GM21717 (cell line): ENCODE results near the gene ATAD3B.
"Not testable (repeated sequence)": the region's sequence is repeated elsewhere in the genome, so short reads cannot be mapped to it uniquely, and the experiment has no call there.

Source experiments
- ATAC-seq: cut with Tn5 transposase; IDR thresholded peaks from one replicate; pipeline ENCODE4 v1.9.1; 2021; ENCODE audit warnings: mild to moderate bottlenecking, moderate library complexity; ENCODE audit not compliant: unreplicated experiment

Gene ATAD3B

DNA sequence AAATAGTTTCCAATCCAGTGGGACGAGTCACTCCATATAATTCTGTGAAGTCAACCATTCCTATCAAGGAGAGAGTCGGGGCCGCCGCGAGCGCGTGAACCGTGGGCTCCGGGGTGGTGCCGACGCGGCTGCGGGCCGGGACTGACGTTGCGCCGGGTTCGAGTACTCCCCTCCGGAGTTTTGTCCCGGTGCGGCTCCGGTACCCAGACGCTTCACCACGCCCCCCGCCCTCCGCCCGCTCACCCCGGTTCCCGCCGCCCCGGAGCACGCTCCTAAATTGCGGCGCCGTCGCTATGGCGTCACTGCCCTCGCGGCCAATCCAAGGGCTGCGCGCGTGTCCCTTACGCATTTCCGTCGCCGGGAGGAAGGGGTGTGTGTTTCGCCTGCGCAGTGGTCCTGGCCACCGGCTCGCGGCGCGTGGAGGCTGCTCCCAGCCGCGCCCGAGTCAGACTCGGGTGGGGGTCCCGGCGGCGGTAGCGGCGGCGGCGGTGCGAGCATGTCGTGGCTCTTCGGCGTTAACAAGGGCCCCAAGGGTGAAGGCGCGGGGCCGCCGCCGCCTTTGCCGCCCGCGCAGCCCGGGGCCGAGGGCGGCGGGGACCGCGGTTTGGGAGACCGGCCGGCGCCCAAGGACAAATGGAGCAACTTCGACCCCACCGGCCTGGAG is at the start of gene ATAD3B:
ATAD3B (plus strand) TSS at position 377 of the 664 bp plus-strand sequence; CDS start at position 497, 120 bp downstream.
- peak; percentile 74 for ATAC-seq

- no peak for ATAC-seq
These were observed 49.6 kb upstream of the ATAD3B start for GRCh38 chr1:1421907-1422464.

DNA sequence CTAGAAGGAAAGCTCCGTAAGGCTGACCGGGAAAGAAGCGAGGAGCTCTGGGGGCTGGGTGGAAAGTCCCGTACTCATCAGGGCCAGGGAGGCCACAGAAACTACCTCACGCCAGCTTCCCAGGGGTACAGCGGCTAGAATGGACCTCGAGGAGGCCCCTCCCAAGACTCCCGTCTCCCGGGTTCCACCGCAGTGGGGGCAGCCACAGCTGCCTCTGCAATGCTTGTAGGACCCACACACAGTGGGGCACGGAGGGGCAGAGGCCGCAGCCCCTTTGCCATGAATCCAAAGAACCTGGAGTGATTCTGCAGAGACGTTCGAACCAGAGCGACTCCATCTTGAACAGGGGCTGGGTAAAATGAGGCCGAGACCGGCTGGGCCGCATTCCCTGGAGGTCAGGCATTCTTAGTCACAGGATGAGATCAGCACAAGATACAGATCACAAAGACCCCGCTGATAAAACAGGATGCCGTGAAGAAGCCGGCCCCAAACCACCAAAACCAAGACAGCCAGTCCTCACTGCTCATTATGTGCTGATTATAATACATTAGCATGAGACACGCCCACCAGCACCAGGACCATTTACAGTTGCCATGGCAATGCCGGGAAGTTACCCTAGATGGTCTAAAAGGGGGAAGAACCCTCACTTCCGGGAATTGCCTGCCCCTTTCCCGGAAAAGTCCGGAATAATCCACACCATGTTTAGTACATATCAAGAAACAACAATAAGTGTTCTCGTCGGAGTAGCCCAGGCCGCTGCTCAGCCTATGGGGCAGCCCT is 48.9 kb upstream of the ATAD3B start:
- ATAC-seq, result no peak

- no peak for ATAC-seq
These were observed 48.3 kb upstream of the ATAD3B start for GRCh38 chr1:1423245-1423597.

DNA sequence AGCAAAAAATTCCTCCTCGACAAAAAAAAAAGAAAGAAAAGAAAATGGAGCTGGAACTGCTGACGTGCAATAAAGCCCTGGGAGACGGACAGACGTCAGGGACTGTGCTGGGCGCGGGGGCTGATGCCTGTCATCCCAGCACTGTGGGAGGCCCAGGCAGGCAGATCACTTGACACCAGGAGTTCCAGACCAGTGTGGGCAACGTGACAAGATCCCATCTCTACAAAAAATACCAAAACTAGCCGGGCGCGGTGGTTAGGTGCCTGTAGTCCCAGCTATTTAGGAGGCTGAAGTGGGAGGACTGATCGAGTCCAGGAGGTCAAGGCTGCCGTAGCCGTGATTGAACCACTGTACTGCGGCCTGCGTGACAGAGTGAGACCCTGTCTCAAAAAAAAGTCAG is 46.9 kb upstream of the ATAD3B start:
- no peak for ATAC-seq

GRCh38 chr1:1425426-1425752 is 46.2 kb upstream of the ATAD3B start:
- ATAC-seq, result no peak

DNA sequence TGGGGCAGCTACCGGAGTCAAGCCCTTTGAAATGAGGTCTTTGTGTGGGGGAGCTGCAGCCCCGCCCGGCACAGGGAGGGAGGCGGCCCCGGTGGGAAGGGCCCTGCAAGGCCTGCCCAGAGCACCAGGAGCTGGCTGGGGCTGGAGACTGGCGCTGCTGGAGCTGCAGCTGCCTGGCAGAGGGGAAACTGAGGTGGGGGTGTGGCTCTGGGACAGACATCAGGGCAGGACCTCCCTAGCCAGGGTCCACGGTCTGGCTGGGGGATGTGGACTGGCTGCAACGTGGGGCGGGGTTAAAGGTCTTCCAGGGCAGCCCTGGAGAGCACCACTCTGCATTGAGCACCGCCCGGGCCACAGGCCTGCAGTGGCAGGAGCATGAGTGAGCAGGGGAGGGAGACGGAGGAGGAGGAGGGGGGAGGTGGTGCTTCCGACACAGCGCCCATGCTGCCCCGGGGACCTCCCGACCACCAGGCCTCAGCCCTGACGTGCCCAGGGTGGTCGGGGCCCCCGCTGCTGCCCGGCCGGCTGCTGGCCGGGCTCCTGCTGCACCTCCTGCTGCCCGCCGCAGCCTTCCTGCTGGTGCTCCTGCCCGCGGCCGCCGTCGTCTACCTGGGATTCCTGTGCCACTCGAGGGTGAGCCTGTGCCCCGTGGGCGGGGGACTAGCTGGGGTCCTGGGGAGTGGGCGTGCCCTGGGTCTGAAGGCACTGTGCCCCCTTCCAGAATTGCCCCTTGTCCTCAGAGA is 45.6 kb upstream of the ATAD3B start:
- ATAC-seq, result no peak

DNA sequence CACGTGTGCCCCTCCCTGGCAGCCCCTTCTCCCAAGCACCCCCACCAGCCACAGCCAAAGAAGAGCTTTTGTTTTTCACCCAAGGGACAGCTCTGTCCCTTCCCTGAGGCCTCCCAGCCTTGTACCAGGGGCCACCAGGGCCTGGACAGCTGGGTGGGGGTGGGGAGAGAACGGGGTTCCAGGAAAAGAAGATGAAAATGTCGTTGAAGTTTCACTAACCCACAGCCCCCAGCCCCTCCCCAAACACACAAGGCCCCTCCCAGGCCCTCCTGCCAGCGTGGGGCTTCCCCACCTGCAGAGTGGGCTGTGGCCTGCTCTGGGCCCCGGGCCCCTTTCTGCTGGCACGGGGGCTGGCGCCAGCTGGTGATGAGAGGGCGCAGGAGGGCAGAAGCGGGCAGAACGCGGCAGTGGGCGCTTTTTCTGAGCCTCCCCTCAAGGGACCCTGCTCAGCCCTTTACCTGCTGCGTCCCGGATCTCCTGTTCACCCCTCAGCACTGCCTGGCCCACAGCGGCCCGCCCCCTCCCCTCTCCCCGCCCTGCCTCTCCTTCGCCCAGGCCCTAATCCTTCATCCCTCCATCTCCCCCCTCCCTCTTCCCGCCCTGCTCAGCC is 45.0 kb upstream of the ATAD3B start:
- ATAC-seq, result no peak

DNA sequence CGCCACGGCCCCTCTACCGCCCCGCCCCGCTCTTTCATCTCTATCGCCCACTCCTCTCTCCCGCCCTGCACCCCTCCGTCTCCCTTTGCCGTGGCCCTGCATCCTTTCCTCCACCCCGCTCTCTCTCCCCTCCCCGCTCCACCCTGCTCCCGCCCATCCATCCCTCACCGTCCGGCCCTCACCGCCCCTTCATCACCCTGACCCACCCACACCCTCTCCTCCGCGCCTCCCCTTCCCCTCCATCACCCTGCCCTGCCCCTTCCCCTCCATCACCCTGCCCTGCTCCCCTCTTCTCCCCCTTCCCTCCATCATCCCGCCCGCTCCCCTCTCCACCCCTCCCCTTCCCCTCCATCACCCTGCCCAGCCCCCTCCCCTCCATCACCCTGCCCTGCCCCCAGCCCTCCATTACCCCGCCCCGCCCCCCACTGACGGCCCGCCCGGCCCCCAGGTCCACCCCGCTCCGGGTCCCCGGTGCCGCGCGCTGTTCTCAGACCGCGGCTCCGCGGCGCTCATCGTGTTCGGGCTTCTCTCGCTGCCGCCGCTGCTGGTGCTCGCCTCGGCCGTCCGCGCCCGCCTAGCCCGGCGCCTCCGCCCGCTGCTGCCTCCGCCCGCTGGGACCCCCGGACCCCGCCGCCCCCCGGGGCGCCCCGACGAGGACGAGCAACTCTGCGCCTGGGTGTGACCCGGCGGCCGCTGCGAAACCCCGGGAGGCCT is 44.3 kb upstream of the ATAD3B start:
- no peak for ATAC-seq

- ATAC-seq, result no peak
These were observed 43.8 kb upstream of the ATAD3B start for GRCh38 chr1:1427820-1428148.

- no peak for ATAC-seq
These were observed 43.4 kb upstream of the ATAD3B start for GRCh38 chr1:1428174-1428573.

GRCh38 chr1:1428967-1429366 is 42.6 kb upstream of the ATAD3B start:
- not testable (repeated sequence) for ATAC-seq

GRCh38 chr1:1429671-1430073 is 41.9 kb upstream of the ATAD3B start:
- ATAC-seq, result no peak

DNA sequence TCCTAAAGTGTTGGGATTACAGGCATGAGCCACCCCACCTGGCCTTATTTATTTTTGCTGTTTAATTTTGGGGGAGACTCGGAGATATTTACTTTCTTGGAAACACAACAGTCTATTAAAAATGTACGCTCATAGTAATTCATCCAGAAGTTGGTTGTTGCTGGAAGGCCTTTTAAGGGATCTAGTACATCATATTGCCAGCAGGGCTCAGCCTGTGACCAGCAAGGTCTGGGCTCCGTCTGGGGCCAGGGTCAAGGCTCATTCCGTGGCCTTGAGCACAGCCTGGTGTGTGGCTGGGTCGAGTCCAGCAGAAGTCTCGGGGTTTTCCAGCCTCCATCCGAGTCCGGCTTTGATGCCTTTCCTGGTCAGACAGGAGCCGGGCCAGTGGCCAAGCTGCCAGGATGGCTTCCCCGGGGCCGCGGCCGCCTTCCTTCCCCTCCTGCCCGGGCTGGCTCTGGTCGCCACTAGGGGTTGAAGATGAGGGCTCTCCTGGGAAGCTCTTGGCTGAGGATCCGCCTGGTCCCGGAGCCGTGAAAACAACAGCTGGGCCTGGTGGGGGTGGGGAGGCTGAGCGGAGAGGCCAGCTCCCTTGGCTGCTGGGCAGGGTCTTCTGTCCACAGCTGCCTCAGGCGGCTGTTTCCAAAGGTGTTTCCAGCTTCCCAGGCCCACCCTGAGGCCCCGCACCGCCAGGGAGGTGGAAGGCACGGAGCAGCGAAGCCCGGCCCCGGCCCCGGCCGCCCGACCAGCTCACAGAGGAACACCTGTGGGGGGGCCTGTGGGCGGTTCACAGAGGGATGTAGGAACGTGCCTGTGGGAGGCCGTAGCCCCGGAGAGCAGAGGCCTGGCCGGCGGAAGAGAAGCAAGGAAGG is 41.2 kb upstream of the ATAD3B start:
- no peak for ATAC-seq

DNA sequence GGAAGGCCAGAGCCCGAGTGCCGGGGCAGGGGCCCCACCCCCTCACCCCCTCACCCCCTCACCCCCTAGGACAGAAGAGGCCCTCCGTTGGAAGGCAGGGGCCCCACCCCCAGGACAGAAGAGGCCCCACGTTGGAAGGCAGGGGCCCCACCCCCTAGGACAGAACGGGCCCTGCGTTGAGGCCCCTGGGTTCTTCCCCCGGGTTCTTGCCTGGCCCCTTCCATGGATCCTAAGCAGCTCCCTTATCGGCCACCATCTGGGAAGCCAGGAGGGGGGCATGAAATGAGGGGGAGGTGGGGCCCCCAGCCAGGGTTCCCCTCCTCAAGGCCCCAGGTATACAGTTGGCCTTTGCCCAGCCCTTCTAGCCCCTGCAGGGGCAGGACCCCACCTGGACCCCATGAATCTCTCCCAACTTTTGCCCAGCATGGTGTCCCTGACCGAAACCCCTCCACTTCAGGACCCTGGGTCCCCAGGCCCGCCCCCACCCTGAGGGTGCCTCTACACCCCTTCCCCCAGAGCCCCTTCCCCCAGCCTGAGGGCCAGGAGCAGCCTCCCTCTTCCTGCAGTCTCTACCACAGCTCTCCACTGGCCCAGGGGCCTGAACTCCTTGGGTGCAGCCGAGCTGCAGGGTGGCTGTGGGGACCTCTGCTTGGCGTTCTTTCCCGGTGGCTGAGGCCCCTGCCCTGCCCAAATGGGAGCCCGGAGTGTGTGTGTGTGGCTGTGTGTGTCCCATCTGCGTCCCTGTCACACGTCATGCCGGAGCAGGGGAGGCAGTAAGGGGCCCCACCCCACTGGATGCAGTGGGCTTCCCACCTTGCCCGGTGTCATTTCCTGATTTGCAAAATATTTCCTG is 40.3 kb upstream of the ATAD3B start:
- no peak for ATAC-seq

GRCh38 chr1:1431845-1432273 is 39.7 kb upstream of the ATAD3B start:
- ATAC-seq, result no peak

DNA sequence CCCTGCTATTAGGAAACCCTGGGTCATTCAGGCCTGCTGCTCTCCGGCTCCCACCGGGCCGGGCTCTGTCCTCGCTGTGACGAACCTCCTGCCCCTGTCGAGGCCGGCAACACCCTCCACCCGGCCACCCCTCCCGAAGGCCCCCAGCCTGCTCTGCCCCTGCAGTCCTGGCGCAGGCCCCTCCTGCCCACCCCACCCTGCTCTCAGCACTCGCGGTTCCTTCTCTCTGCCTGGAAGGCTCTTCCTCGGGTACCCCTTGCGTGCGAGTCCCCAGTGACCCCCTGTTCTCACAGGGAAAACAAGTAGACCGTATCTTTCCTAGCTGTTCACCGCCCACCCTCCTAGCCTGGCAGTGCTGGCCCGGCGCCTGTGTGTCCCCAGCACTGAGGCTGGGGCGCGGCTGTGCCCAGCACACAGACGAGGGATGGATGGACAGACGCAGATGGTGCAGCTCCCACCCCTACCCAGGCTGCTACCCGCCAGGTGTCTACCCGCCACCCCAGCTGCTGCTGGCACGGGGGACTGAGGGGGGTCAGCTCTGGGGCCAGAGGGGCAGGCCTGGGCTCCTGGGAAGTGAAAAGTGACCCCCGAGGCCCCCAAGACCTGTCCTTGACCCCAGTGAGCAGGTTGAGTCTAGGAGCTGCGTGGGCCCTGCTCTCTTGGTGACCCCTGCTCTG is 39.2 kb upstream of the ATAD3B start:
- no peak for ATAC-seq
